Trophoblast cell (in vitro differentiated cells and primary cell): ENCODE data around the gene HEATR1.

ENCODE experiments used
- DNase-seq, 2 donors: peaks; one replicate each; pipeline ENCODE4 v3.0.0-alpha.2; 2016
- H2AFZ ChIP-seq: 2 replicates; pipeline ENCODE4 v1.6.1; 2013; ENCODE audit warnings: low read length, moderate library complexity, mild to moderate bottlenecking; ENCODE audit not compliant: insufficient read depth, poor library complexity
- H2AK5ac ChIP-seq: 2 replicates; pipeline ENCODE4 v1.6.1; 2013; ENCODE audit warnings: mild to moderate bottlenecking, low read length
- H2BK120ac ChIP-seq: 2 replicates; pipeline ENCODE4 v1.6.1; 2013; ENCODE audit warnings: low read length, mild to moderate bottlenecking, moderate library complexity; ENCODE audit not compliant: insufficient read depth, poor library complexity
- H2BK12ac ChIP-seq: 2 replicates; pipeline ENCODE4 v1.6.1; 2013; ENCODE audit warnings: mild to moderate bottlenecking, low read length, moderate library complexity
- H2BK5ac ChIP-seq: 2 replicates; pipeline ENCODE4 v1.6.1; 2013; ENCODE audit warnings: low read length, low read depth, moderate library complexity, mild to moderate bottlenecking; ENCODE audit not compliant: poor library complexity
- H3K14ac ChIP-seq: 2 replicates; pipeline ENCODE4 v1.6.1; 2013; ENCODE audit warnings: mild to moderate bottlenecking, low read length
- H3K18ac ChIP-seq: 2 replicates; pipeline ENCODE4 v1.6.1; 2013; ENCODE audit warnings: mild to moderate bottlenecking, low read length
- H3K23ac ChIP-seq: 2 replicates; pipeline ENCODE4 v1.6.1; 2013; ENCODE audit warnings: low read length
- H3K27ac ChIP-seq: 2 replicates; pipeline ENCODE4 v1.5.1; 2013; ENCODE audit warnings: low read depth, mild to moderate bottlenecking, inconsistent platforms, low read length, moderate library complexity
- H3K27me3 ChIP-seq: 2 replicates; pipeline ENCODE4 v1.6.1; 2013; ENCODE audit warnings: inconsistent platforms, mild to moderate bottlenecking, low read length, moderate library complexity; ENCODE audit not compliant: insufficient read depth
- H3K36me3 ChIP-seq, 2 experiments: 1 replicate in 1 of 2; 2 replicates in 1 of 2; pipeline ENCODE4 v1.6.1; 2013; ENCODE audit warnings: low read length in 2 of 2, mild to moderate bottlenecking in 2 of 2, moderate library complexity in 1 of 2; ENCODE audit not compliant: insufficient read depth in 2 of 2, control insufficient read depth in 1 of 2
- H3K4ac ChIP-seq: 2 replicates; pipeline ENCODE4 v1.6.1; 2013; ENCODE audit warnings: low read depth, mild to moderate bottlenecking, low read length, moderate library complexity
- H3K4me1 ChIP-seq, 2 experiments: 1 replicate in 1 of 2; 2 replicates in 1 of 2; pipeline ENCODE4 v1.6.1; 2013; ENCODE audit warnings: low read length in 2 of 2, mild to moderate bottlenecking in 2 of 2, moderate library complexity in 1 of 2; ENCODE audit not compliant: insufficient read depth in 2 of 2, control insufficient read depth in 1 of 2
- H3K4me2 ChIP-seq: 2 replicates; pipeline ENCODE4 v1.6.1; 2013; ENCODE audit warnings: inconsistent platforms, mild to moderate bottlenecking, low read length, moderate library complexity
- H3K4me3 ChIP-seq: 2 replicates; pipeline ENCODE4 v1.5.1; 2013; ENCODE audit warnings: mild to moderate bottlenecking, low read depth, low read length, inconsistent platforms
- H3K79me1 ChIP-seq: one replicate; pipeline ENCODE4 v1.6.1; 2013; ENCODE audit warnings: low read length
- H3K79me2 ChIP-seq: 2 replicates; pipeline ENCODE4 v1.6.1; 2013; ENCODE audit warnings: low read length, mild to moderate bottlenecking; ENCODE audit not compliant: control insufficient read depth, insufficient read depth, poor library complexity
- H3K9ac ChIP-seq: 2 replicates; pipeline ENCODE4 v1.6.1; 2013; ENCODE audit warnings: mild to moderate bottlenecking, low read length
- H3K9me3 ChIP-seq: 2 replicates; pipeline ENCODE4 v1.6.1; 2013; ENCODE audit warnings: low read depth, mild to moderate bottlenecking, control low read depth, inconsistent platforms, low read length; ENCODE audit not compliant: insufficient read depth
- H4K12ac ChIP-seq: 2 replicates; pipeline ENCODE4 v1.6.1; 2013; ENCODE audit warnings: low read depth, mild to moderate bottlenecking, low read length, moderate library complexity
- H4K8ac ChIP-seq: 2 replicates; pipeline ENCODE4 v1.6.1; 2013; ENCODE audit warnings: low read depth, mild to moderate bottlenecking, low read length, moderate library complexity
- H4K91ac ChIP-seq: one replicate; pipeline ENCODE4 v1.6.1; 2013; ENCODE audit warnings: low read depth, mild to moderate bottlenecking, low read length, moderate library complexity
- WGBS: extraction: QIAGEN DNeasy Blood & Tissue Kit; methylation state at CpG from one replicate; pipeline ENCODE4 v1.1.7; 2013; ENCODE audit warnings: missing lambda C conversion rate; ENCODE audit not compliant: insufficient read length, insufficient coverage; ENCODE audit errors: extremely low coverage; 5-methylcytosine and 5-hydroxymethylcytosine counted together

Gene HEATR1

GRCh38 chr1:236540813-236541465, 63.4 kb downstream of the HEATR1 start:
- Histone ChIP-seq H3K4me1 (peaks cover 0 to 5% of the 10 kb centered on the region in 2 experiments), H3K4ac (no peak overlapping the region), H3K4me3 (no peak overlapping the region), H4K12ac (no peak overlapping the region), H2BK120ac (no peak overlapping the region), H3K18ac (no peak overlapping the region), H2BK5ac (no peak overlapping the region), H3K27ac (no peak overlapping the region), H3K23ac (no peak overlapping the region), H3K79me1 (no peaks in the 10 kb centered on the region), H3K27me3 (no peaks in the 10 kb centered on the region), H2BK12ac (no peak overlapping the region), H3K9me3 (no peaks in the 10 kb centered on the region), H4K8ac (no peak overlapping the region), H3K4me2 (no peak overlapping the region), H3K36me3 (peaks cover 20 to 43% of the 10 kb centered on the region in 2 experiments), H2AFZ (no peak overlapping the region), H3K79me2 (no peaks in the 10 kb centered on the region), H3K14ac (no peak overlapping the region), H2AK5ac (no peak overlapping the region), H4K91ac (no peak overlapping the region), H3K9ac (no peak overlapping the region)
- DNase-seq = no peak
- WGBS = no CpG with 5 or more reads among the region's 4 CpGs

- Histone ChIP-seq H3K79me1 (no peaks in the 10 kb centered on the region), H4K91ac (no peak overlapping the region), H3K4me3 (no peak overlapping the region), H3K9ac (no peak overlapping the region), H3K27me3 (no peaks in the 10 kb centered on the region), H2BK12ac (no peak overlapping the region), H2AK5ac (no peak overlapping the region), H3K9me3 (no peaks in the 10 kb centered on the region), H3K18ac (no peak overlapping the region), H3K4me2 (no peak overlapping the region), H3K36me3 (peaks cover 7 to 18% of the 10 kb centered on the region in 2 experiments), H4K12ac (no peak overlapping the region), H3K27ac (no peak overlapping the region), H3K23ac (no peak overlapping the region), H2BK120ac (no peak overlapping the region), H2BK5ac (no peak overlapping the region), H3K14ac (no peak overlapping the region), H3K4me1 (peaks cover 0 to 10% of the 10 kb centered on the region in 2 experiments), H3K79me2 (no peaks in the 10 kb centered on the region), H2AFZ (no peak overlapping the region), H4K8ac (no peak overlapping the region), H3K4ac (no peak overlapping the region)
- WGBS = no CpG with 5 or more reads among the region's 5 CpGs
- DNase-seq = no peak
Observed at GRCh38 chr1:236536540-236536939, 67.8 kb downstream of the HEATR1 start.

- Histone ChIP-seq H2BK5ac (no peak overlapping the region), H3K23ac (no peak overlapping the region), H2BK120ac (no peak overlapping the region), H3K18ac (no peak overlapping the region), H3K79me2 (no peaks in the 10 kb centered on the region), H3K4me1 (peaks cover 0 to 10% of the 10 kb centered on the region in 2 experiments), H3K27ac (no peak overlapping the region), H3K9me3 (no peaks in the 10 kb centered on the region), H4K8ac (no peak overlapping the region), H3K4me2 (no peak overlapping the region), H3K4me3 (no peak overlapping the region), H3K9ac (no peak overlapping the region), H4K91ac (no peak overlapping the region), H3K79me1 (no peaks in the 10 kb centered on the region), H2AK5ac (no peak overlapping the region), H2BK12ac (no peak overlapping the region), H3K14ac (no peak overlapping the region), H2AFZ (no peak overlapping the region), H3K27me3 (no peaks in the 10 kb centered on the region), H4K12ac (no peak overlapping the region), H3K36me3 (peaks cover 7 to 16% of the 10 kb centered on the region in 2 experiments), H3K4ac (no peak overlapping the region)
- DNase-seq = no peak
- no CpG with 5 or more reads among the region's 6 CpGs for WGBS
Observed at GRCh38 chr1:236535662-236536161, 68.6 kb downstream of the HEATR1 start.

GRCh38 chr1:236535190-236535589, 69.1 kb downstream of the HEATR1 start:
- Histone ChIP-seq H3K14ac (no peak overlapping the region), H2BK5ac (no peak overlapping the region), H3K79me1 (no peaks in the 10 kb centered on the region), H2BK120ac (no peak overlapping the region), H4K8ac (no peak overlapping the region), H2BK12ac (no peak overlapping the region), H2AK5ac (no peak overlapping the region), H3K9me3 (no peaks in the 10 kb centered on the region), H3K4ac (no peak overlapping the region), H3K36me3 (peaks cover 7 to 16% of the 10 kb centered on the region in 2 experiments), H3K18ac (no peak overlapping the region), H3K4me2 (no peak overlapping the region), H3K79me2 (no peaks in the 10 kb centered on the region), H3K4me1 (peaks cover 0 to 10% of the 10 kb centered on the region in 2 experiments), H2AFZ (no peak overlapping the region), H3K9ac (no peak overlapping the region), H3K27me3 (no peaks in the 10 kb centered on the region), H3K23ac (no peak overlapping the region), H4K91ac (no peak overlapping the region), H4K12ac (no peak overlapping the region), H3K4me3 (no peak overlapping the region), H3K27ac (no peak overlapping the region)
- DNase-seq = no peak
- no CpG with 5 or more reads among the region's 1 CpG for WGBS
